ENCODE measurements around the gene EPHA3.

The EPHA3 gene

DNA sequence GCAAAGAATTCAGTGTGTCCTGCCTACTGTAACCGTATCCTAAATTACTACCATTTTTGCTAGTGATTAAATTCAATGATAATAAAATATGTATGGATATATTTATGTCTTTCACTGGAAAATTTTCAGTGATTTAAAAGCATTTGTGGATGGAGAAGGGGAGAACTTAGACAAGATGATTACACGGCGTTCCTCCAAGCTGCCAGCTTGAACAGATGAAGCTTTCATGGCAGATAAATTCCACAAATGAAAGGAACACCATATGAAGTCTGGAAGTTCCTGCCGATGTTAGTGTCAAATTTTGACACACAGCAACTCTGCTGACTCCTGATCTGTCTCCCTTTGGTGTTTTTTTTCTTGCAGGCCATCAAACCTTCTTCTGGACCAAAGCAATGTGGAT, 364.7 kb downstream of the EPHA3 start:
- no peak for DNase-seq
- TF ChIP-seq POLR2A (IDR thresholded peaks at IDR 0.05; ENCODE audit: low read length) (no peak), GATA1 (IDR thresholded peaks at IDR 0.05; ENCODE audit: low read depth, low read length) (no peak)

DNA sequence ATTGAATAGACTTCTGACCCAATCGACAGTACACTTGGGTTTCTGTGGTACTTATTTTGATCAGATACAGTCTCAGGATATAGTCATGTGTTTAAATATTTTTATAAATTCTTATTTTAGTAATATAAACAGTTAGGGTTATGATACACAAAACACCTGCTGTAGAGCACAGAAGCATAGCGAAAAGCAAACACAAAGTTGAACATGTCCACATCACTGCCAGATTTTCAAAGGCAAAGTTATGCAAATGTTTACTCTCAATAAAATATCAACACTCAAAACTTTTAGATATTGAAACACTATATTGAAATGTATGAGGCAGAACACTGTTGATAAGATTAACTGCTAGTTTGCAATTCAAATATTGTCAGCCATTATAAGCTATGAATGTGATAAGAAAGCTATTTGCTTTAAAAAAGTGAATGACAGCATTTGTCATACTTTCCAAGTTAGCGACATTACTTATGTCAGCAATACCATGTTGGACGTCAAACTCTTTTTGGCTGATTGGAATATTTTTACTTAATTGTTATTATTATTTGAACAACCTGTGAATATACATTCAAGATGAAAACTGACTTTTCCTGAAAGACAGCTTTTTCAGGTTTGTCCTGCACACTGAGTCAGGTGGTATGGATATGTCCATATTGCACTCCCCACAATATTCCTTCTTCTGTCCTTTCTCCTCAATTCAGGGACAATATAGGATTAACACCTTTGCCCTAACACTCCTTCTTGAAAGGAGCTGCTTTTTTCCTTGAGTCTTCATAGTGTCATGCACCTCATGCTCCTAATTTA, 367.1 kb downstream of the EPHA3 start:
- no peak for DNase-seq
- TF ChIP-seq POLR2A (IDR thresholded peaks at IDR 0.05; ENCODE audit: low read length): no peak

DNA sequence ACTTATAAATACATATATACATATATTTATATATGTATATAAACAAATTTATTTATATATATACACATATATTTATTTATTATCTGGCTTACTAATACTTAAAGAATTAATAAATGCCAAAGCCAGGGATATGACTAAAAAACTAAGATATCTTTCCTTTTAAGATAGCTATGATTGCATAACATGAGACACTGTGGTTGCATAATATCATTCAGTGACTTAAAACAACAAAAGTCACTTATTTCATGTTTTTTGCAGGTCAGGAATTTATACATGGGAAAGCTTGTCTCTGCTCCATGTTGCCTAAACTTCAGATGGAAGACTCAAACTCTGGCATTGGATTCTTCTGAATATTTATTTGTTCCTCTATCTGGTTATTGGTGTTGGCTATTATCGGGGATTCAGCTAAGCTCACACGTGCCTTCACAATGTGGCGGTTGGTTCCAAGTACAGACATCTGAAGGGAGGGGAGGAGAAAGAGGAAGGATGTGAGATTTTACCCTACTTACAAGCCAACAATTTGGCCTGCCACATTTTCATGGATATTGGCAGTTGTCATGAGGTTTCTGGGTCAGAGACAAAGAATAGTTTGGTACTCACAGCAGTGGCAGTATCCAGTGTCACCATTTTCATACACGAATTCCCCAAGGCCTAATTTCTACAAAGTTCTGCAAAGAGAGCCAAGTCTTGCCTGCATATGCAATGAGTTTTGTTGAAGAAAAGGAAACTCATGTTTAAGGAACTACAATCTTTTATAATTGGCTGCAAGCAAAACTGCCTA, 381.6 kb downstream of the EPHA3 start:
- no peak for DNase-seq
- no peak for TF ChIP-seq GATA1 (IDR thresholded peaks at IDR 0.05; ENCODE audit: low read depth, low read length)
- TF ChIP-seq POLR2A (IDR thresholded peaks at IDR 0.05; ENCODE audit: low read length): no peak

DNA sequence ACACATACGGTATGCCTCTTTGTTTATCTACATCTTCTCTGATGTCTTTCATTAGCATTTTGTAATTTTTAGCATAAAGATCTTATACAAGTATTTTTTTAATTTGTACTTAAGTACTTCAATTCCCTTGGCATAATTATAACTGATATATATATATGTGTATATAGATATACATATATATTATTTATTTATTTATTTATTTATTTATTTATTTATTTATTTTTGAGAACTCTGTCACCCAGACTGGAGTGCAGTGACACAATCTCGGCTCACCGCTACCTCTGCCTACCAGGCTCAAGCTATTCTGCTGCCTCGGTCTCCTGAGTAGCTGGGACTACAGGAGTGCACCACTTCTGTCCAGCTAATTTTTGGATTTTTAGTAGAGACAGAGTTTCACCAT, 382.7 kb downstream of the EPHA3 start:
- no peak for DNase-seq
- no peak for TF ChIP-seq POLR2A (IDR thresholded peaks at IDR 0.05; ENCODE audit: low read length)
- no peak for TF ChIP-seq GATA1 (IDR thresholded peaks at IDR 0.05; ENCODE audit: low read depth, low read length)

DNA sequence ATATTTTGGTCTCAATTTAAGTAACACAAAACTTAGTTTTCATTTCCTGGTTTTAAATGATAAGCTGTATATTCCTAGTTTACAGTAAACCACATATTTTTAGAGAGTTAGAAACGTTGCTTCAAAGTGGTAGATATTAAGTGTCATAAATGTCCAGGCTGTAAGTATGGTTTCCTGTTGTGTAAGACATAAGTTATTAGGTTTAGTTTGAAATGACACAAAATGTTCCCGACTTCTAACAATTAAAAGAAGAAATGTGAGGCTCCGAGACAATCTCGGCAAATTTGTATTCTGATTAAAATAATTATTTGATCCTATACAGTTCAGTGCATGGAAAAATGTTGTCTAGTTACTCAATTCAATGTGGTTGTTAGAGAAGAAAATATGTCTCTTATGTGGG, 387.3 kb downstream of the EPHA3 start:
- TF ChIP-seq GATA1 (IDR thresholded peaks at IDR 0.05; ENCODE audit: low read depth, low read length): no peak
- no peak for TF ChIP-seq POLR2A (IDR thresholded peaks at IDR 0.05; ENCODE audit: low read length)
- no peak for DNase-seq

DNA sequence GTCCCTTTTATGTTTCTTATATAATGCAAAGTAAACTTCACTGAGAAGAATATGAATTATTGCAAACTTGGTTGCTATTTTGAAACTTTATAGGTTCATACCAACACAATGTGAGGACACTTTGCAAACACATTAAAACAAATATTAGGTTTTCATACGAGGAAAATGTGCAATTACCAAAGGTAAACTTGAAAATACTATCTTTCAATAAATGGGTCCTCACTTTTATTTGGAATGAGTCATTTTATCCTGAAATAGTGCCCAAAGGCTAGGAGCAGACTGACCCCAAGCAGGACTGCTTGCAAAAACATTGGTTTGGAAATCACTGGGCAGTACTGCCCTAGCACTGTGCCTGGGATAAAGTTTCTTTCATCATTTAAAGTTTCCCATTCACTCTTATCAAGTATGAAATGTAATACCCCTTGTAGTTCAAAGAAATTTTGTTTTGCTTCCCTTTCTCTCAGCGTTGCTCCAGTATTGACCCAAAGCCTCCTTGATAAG, 396.5 kb downstream of the EPHA3 start:
- DNase-seq: no peak
- TF ChIP-seq GATA1 (IDR thresholded peaks at IDR 0.05; ENCODE audit: low read depth, low read length): no peak
- no peak for TF ChIP-seq POLR2A (IDR thresholded peaks at IDR 0.05; ENCODE audit: low read length)

DNA sequence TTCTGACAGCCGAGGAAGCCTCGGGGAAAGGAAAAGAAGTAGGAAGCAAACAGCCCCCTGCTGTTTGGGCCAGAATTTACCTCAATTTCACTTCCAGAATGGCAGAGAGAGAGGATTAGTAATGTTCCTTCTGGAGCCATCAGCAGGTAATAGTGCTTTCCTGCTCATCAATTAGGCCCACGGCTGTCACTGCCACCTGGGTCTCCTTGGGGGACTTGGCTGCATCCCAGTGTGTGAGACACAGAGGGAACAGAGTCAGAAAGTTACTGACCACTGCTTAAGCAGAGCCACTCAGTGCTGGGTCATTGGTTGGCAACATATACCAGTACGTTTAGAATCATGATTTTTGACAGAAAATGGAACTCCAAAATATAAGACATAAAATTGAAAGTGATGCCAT, 397.0 kb downstream of the EPHA3 start:
- DNase-seq: no peak
- no peak for TF ChIP-seq GATA1 (IDR thresholded peaks at IDR 0.05; ENCODE audit: low read depth, low read length)
- no peak for TF ChIP-seq POLR2A (IDR thresholded peaks at IDR 0.05; ENCODE audit: low read length)

DNA sequence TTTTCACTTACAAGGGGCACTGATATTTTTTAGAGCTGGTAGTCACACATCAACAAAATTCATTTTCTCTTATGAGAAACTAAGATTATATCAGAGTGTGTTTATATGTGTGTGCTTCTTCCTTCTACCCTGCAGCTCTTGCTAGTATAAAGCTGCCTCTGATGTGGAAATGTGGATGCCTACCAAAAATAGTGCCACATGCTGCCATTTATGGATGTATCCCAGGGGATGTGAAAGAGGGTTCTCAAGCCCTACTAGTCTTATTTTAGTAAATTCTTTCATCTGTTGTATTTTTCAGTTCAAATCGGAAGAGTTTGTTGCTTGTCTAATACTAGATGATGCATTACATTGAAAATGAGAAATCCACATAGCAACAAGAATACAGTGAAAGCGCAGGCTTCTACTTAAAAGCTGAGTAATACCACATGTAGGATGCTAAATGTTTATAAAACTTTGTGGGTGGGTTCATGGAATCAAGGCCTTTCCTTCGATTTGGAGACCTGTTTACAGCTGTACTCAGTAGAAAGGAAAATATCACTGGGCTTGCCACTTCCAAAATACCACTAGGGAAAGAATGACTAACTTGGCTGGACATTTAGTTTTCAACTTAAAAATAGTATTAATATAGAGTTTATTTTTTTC, 399.2 kb downstream of the EPHA3 start:
- DNase-seq: no peak
- TF ChIP-seq GATA1 (IDR thresholded peaks at IDR 0.05; ENCODE audit: low read depth, low read length) (no peak), POLR2A (IDR thresholded peaks at IDR 0.05; ENCODE audit: low read length) (no peak)

DNA sequence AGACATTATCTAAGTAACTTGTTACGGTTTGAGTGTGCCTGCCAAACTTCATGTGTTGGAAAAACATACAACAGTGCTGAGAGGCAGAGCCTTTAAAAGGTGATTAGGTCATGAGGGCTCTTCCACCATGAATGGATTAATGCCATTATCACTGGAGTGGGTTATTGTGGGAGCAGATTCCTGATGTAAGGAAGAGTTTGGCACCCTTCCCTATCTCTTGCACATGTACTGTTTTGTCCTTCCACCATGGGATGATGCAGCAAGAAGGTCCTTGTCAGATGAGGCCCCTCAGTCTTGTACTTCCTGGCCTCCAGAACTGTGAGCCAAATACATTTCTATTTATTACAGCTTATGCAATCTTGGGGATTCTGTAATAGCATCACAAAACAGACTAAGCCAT, 413.9 kb downstream of the EPHA3 start:
- TF ChIP-seq GATA1 (IDR thresholded peaks at IDR 0.05; ENCODE audit: low read depth, low read length): no peak
- no peak for TF ChIP-seq POLR2A (IDR thresholded peaks at IDR 0.05; ENCODE audit: low read length)
- no peak for DNase-seq

DNA sequence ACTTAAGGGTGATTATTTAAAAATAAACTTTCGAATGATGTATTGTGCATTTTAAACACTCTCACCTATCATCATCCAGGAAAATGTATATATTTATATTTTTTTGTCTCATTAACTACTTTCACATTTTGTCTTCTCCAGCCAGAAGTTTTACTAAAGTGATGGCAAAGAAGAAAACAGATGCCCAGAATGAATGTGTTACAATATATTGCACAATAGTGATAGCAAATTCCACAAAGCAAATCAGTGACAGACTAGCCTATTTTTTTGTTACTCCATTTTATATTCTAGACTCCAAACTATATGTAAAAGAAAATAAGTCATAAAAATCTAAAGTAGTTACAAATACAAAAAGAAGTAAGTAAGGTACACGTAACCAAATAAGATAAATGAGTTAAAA, 414.7 kb downstream of the EPHA3 start:
- TF ChIP-seq POLR2A (IDR thresholded peaks at IDR 0.05; ENCODE audit: low read length): no peak
- TF ChIP-seq GATA1 (IDR thresholded peaks at IDR 0.05; ENCODE audit: low read depth, low read length): no peak

DNA sequence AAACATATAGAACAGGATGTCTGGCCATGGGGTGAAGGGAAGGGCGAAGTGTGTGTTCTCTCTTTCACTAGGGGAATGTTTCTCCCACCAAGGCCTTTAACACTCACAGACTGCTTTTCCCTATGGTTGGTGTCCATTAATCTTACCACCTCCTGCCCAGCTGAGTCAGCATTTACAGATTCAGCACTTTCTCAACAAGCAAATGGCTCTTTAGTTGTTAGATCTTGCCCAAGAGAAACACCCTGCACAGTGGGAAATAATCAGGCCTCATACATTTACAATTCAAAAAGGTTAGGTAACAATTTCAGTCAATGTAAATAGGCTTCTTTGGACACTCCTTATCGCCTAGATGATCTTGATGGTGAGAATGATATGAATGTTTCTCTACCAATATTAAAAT, 418.2 kb downstream of the EPHA3 start:
- no peak for DNase-seq
- TF ChIP-seq GATA1 (IDR thresholded peaks at IDR 0.05; ENCODE audit: low read depth, low read length): no peak
- no peak for TF ChIP-seq POLR2A (IDR thresholded peaks at IDR 0.05; ENCODE audit: low read length)

More for the DNA sequence above, 414.7 kb downstream of the EPHA3 start:
- no peak for DNase-seq

DNA sequence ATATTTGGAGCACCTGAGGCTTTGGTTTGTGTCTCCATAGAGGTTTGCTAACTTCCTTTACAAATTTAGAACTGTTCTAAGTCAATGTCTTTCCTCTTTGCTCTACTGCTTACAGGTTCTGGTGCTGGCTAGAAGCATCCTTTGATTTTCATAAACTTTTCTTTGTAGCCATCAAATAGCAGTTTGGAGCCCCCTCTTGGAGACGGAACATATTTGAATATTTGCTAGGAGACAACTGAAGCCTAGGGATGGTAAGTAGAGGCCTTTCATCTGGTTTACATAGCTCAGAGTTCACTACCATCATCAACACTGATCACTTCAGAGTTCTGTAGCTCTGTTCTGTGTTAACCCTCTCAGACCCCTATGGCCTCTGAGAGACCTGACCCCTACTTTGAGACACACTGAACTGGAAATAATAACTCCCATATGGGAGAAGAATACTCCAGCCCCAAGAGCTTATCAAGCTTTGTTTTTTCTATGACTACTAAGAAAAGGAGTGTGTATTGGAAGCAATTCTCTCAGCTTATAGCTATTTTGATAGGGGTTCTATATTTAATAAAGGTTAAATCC, 420.4 kb downstream of the EPHA3 start:
- DNase-seq: no peak
- TF ChIP-seq POLR2A (IDR thresholded peaks at IDR 0.05; ENCODE audit: low read length) (no peak), GATA1 (IDR thresholded peaks at IDR 0.05; ENCODE audit: low read depth, low read length) (no peak)

Data from erythroblast (primary cell).